NCI-H2029 (cell line): ENCODE data around the gene TF.
A peak's percentile ranks its signal among the peaks of the same experiment; 100 is the strongest.
"Not testable (repeated sequence)": the region's sequence is repeated elsewhere in the genome, so short reads cannot be mapped to it uniquely, and the experiment has no call there.

Source experiments
- DNase-seq: peaks from one replicate; lab custom pipeline; 2025; lab: John Stamatoyannopoulos, UW

Gene TF

DNA sequence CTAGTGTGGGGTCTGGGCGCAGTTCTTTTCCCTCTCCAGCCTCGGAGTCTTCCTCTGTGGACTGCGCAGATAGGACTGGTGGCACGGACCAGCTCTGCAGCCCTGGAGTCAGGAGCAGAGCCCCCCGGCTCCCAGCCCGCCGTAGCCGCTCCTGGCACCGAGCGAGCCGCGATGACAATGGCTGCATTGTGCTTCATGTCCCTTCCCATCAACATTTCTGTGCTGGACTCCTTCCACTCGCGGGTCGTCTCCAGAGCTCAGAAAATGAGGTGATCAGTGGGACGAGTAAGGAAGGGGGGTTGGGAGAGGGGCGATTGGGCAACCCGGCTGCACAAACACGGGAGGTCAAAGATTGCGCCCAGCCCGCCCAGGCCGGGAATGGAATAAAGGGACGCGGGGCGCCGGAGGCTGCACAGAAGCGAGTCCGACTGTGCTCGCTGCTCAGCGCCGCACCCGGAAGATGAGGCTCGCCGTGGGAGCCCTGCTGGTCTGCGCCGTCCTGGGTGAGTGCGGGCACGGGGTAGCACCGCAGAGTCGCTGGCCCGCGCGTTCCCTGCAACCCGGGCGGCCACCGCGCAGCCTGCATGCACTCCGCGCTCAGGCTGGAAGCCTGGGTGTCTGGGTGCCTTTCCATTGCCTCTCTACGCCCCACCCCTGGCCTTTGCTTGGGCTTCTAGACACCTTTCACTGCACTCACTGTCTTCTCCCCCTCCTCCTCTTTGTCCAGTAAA is at the start of gene TF:
Gene TF (plus strand): TSS at position 413 of the 731 bp plus-strand sequence. CDS start 48 bp downstream, at position 461.
- DNase-seq = no peak

DNA sequence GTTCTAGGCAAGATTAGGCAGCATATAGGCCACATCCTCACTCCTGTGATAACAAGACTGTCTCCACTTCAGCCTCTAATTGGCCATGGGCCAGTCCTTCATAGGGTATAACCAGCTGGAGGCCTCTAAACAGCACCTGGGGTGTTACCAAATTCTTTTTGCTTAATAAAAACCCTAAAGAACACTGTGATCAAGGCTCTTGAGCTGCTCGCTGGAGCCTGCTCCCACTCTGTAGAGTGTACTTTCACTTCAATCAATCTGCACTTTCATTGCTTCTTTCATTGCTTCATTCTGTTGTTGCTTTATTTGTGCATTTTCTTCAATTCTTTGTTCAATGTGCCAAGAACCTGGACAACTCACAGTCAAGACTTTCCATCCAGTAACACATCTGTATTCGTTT is 48.2 kb upstream of the TF start:
- no peak for DNase-seq

DNA sequence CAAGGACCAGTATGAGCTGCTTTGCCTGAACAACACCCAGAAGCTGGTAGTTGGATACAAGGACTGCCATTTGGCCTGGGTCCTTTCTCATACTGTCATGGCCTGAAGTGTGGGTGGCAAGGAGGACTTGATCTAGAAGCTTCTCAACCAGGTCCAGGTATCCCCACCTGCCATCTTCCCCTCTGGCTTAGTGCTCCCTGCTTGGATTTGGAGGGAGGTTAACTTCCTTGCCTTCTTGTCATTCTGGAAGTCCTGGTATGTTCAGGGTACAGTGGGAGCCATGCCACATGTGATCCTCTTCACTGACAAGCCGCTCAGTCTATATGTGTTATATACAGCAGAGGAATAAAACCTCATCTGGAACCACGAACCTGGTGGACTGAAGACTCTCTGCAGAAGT is 46.7 kb upstream of the TF start:
- DNase-seq = no peak

DNA sequence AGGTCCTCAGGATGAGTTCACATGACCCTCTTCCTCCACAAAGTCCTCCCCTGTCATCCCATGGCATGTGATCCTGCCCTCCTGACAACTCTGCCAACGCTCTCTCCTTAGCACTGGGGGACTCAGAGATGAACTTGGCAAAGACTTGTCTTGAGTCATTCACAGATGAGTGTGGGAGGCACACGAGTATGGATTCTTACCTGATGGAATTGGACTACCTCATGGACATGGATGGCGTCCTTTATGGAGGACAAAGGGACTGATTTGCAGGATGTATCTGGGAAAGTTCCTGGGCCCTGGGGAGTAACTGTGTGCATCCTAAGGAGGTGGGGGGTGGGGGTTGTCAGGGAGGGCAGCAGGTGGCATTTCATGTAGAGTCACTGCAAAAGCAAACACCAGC is 46.3 kb upstream of the TF start:
- DNase-seq = no peak

DNA sequence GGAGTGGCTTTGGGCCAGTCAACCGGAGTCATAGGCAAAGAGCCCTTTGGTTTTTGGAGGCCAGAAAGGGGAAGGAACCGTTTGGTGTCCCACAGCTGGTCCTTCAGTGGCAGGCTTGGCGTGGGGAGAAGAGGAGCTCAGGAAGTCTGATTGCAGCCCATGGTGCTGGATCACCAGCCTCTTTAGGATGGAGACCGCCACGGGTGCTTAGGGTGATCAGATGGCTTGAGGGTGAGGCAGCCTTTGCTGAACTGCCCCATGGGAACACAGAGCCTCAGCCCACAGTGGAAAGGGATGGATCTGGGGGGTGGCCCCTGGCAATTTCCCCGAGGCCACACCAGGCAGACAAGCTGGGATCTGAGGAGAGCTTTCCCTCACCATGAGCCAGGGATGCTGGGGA is 45.8 kb upstream of the TF start:
- DNase-seq = no peak

DNA sequence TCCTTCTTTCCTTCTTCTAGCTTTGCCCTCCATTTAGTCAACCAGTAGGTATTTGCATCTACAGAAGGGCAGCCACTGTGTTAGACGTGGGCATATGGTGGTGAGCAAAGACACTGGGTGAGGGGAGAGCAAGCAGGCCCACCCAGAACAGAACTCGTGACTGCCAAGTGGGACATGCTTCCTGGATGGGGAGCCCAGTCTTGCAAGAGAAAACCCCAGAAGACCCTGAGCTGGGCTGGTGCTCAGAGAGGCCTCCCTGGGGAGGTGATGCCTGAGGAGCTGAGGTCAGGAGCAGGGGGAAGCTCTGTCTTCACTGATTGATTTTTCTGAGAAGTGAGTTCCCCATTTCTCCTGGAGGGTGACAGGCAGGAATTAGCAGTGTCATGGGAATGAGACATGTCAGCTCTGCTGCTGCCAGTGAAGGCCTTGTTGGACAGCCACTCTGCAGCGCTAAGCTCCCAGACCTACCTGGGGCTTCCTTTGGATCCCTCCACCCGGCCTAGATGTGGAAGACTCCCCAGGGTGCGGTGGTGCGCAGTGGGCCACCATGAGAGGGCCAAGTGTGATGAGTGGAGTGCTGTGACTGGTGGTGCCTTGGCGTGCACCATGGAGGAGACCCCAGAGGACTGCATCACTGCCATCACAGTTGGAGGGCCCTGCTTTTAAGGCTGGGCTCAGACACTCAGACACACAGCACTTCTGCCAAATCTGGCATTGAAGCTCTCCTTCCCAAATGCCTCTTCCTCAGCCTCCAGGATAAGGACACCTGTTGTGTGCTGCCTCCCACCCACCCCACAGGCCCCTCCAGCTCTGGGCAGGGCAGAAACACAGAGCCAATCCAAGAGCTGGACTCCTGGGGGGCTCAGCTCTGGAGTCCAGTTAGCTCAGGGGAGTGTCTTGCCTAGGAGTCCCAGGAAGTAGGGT is 44.5 kb upstream of the TF start:
- no peak for DNase-seq

DNA sequence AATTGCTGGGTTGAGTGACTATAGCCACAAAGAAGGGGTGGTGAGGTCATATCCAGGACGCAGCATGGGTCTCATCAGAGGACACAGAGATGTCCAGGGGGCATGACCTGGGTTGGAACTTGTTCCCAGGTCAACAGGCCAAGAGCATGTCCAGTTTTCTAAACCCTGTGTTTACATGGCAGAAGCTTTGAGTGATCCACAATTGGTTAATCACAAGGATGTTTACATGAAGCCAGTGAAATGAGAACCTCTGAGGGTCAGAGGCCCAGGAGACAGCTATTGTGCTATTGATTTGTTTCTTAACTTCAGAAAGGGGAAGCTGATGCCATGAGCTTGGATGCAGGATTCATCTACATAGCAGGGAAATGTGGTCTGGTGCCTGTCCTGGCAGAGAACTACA is 42.3 kb upstream of the TF start:
- no peak for DNase-seq

DNA sequence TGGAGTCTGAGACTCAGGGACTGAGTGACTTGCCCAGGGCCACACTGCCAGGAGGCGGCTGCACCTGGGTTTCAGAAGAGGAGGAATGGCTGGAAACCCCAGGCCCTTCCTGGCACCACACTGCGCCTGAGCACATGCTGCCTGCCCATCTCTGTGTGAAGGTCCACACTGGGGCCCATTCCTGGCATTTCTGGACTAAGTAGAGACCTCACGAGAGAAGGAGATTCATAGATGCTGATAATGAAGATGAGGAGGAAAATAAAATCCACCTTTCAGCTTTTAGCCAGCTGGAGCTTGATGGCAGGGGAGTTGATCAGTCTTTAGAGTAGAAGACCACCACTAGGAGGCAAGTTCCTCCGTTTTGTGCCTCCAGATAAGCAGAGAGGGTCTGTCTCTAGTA is 40.2 kb upstream of the TF start:
- DNase-seq = no peak

DNA sequence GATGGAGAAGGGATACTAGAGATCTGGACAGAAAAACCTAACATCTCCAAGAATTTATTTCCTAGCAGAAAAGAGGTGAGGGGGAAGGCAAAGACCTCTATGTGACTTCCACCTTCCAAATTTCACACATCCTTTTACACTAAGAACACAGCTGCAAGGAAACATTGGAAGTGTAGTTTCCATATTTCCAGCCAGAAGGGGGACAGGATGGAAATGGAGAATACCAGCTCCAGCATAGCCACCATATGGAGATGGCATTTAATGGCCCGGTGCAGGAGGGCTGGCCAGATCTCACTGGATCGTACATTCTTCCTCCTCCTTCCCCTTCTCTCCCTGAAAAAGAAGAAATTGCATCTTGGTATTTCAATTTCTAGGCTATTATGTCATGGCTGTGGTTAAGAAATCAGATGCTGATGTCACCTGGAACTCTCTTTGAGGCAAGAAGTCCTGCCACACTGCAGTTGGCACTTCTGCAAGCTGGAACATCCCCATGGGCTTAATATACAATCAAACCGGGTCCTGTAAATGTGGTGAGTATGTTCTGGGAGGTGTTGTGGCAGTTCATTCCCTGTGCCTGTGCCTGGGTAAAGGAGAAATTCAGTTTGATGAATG is 36.9 kb upstream of the TF start:
- DNase-seq = no peak

DNA sequence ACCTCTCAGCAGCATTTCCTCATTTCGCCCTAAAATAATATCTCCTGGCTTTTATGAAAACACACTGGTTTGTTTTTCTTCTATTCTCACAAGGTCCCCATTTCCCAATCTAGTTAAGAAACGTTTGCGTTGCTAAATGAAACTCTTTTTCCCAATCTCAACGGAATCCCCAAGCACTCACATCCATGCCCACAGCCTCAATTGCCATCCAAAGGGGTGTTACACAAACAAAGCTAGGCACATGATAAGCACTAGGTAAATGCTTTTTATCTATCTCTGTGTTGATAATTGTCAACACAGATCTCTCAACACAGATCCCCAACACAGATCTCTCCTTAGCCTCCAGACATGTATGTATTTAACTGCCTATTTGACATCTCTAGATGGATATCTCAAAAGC is 35.2 kb upstream of the TF start:
- no peak for DNase-seq

DNA sequence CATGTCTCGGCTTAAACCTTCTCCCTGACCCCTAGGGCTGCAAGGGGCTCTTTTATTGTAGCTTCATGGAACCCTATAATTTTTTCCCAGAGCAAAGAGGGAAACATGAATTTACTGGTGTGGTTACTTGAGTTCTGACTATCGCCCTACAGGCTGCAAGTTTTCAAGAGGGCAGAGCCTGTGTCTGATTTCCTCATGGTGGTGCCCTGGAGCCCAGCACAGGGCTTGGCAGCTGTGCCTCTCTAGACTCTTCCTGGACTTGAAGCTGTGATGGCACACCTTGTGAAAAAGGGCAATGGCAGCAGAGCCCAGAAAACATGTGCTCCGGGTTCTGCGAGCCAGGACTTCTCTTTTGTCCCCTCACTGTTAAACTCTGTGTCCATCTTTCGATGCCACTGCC is 34.2 kb upstream of the TF start:
- DNase-seq = no peak

DNA sequence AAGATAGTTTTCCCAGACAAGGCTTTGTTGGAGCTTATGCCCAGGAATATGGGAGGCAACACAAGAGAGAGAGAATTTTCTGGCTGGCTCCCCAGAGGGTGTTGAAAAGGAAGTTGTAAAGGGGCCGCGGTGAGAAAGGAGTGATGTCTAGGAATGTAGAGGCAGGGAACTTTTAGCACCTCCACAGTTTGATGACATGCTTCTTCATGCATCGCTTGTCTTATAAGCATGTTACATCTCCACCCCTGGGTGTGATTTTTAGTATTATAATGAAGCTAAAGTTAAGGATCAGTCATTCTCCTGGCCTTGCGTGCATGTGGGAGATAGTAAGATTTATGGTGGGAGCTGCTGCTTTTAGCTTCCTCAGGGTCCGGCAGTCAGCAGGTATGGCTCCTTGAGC is 32.8 kb upstream of the TF start:
- DNase-seq = no peak

DNA sequence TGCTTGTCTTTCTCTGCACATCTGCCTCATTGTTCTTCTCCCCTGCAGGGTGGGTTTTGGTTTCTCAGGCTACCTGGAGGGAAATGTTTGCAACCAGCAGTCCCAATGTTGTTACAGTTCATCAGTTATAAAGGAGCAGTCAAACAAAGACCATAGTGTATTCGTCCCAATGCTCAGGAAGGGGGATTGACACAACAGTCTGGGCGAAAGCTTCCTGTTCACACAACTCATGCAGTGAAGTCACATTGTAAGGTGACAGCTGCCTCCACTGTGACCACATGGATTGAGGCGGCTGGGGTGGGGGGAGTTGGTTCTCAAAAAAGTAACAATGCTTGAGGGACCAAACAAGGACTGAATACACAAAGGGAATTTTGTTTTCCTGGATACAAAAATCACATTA is 28.8 kb upstream of the TF start:
- no peak for DNase-seq

DNA sequence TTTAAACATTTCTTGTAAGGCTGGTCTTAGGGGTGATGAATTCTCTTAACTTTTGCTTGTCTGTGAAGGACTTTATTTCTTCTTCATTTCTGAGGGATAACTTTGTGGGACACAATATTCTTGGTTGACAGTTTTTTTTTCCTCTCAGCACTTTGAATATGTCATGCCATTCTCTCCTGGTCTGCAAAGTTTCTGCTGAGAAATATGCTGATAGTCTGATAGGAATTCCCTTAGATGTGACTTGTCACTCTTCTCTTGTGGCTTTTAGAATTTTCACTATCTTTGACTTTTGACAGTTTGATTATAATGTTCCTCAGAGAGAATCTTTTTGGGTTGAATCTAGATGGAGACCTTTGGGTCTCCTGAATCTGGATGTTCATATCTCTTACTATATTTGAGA is 23.3 kb upstream of the TF start:
- DNase-seq = no peak

DNA sequence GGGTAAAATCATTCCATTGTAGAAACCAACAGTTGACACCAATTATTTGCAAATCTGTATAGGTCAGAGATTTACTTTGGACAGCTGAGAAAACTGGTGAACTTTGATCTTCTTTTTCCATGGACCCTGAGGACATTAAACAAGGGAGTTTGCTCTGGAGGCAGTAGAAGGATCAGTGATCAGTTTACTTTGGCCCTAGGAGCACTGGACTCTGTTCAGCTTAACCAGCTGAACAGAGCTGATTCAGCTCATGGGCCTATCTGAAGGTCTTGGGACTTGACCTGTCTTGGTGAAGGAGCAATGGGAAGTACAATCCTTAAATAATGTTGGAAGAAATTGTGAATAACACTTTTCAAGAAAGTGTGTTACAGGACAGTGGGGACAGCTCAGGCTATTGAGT is 15.2 kb upstream of the TF start:
- no peak for DNase-seq

DNA sequence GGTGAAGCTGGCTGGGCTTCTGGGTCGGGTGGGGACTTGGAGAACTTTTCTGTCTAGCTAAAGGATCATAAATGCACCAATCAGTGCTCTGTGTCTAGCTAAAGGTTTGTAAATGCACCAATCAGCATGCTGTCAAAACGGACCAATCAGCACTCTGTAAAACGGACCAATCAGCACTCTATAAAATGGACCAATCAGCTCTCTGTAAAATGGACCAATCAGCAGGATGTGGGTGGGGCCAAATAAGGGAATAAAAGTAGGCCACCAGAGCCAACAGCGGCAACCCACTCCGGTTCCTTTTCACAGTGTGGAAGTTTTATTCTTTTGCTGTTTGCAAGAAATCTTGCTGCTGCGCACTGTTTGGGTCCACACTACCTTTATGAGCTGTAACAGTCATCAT is 14.0 kb upstream of the TF start:
- DNase-seq = not testable (repeated sequence)

DNA sequence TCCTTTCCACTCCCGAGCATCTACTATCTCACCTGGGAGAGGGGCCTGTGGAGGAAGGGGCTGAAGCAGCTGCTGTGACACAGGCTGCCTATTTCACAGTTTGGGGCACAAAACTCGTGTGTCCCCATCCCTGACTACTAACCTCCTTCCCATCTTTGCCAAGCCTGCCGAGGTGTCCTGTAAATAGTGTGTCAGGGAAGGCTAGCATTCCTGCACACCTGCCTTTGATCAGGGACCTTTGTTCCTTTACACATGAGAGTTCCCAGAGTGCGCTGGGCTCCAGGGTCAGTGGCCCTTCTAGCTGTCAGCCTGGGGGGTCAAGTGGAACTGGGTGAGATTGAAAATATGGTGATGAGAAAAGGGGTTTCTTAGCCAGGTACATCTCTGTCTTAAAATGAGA is 13.0 kb upstream of the TF start:
- DNase-seq = no peak

DNA sequence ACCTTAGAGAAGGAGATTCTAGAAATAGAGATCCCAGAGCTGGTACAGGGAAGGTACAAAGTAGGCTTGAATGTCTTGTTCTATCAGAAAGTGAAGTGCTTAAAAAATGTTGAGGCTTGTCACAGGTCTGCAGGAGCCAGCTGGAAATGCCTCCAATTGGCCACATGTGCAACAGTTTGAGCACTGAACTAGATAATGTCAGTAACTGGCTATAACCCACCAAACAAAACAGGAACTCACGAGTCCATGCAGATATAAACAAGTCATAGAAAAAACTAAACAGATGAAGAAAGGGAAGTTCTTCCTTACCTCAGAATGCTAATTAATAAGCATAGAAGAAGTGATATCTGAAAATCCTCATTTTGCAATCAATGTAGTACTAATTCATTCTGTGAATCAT is 11.9 kb upstream of the TF start:
- no peak for DNase-seq

DNA sequence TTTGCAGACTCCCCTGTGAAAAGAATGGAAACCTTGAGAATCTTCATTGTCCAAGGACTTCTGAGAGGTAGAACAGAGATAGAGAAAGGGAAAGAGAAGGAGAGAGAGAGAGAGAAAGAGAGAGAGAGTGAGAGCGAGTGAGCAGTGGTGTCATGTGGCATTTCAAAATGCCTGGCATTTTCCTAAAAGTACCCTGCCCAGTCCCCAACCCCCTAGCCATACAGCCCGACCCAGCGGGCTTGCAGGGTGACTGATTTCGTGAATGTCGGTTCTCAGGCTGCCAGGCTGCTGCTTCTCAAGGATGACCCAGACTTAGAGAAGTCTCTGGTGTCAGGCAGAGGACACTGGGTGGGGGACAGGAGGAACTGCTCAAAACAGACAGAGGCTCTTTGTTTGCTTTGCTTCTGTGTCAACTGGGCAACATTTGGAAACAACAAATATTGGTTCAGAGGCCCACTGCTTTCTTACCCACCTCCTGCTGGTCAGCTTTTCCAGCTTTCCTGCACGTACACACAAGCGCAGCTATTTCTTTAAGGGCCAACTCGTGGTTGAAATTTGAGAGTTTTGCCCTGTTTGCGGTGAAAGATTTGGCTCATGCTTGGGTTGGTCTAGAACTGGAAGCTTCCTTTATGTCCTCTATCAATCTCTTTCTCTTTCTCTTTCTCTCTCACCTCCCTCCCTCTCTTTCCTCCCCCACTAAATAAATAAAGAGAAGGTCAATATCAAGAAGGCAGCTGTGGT is 3.7 kb upstream of the TF start:
- peak; percentile 70 for DNase-seq

DNA sequence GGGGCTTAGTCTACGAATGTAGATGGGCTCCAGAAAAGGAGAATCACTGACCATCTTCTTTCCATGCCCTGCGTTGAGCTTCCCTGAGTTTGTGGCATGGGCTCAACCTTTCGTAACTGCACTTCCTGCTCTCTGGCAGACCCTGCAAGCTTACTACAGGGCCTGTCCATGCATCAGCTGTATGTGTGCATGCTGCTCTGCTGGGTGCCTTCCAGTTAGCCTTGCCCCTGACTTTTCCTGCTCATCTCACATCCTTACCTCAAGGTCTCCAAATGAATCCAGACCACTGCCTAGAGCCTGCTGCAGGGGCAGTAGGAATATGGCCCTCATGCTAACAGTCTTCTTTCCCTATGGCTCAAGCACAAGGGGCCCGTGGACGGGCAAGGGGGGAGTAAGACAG is 2.0 kb upstream of the TF start:
- DNase-seq = no peak

DNA sequence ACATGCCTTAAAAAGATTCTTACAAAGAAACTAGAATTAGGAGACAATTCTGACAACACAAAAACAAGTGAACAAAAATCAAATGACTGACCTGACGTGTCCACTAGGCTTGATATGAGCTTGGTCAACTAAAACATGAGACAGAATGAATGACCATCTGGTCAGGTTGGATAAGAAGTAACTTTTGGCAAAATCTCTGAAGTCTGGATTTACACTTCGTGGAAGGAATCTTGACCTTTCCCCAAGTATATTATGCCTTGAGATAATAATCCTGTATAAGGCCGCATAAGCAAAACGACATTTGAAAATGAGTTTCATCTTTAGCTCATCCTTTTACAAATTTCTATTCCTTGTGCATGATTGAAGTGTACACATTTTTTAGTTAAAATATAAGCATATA is 1.1 kb upstream of the TF start:
- DNase-seq = no peak

DNA sequence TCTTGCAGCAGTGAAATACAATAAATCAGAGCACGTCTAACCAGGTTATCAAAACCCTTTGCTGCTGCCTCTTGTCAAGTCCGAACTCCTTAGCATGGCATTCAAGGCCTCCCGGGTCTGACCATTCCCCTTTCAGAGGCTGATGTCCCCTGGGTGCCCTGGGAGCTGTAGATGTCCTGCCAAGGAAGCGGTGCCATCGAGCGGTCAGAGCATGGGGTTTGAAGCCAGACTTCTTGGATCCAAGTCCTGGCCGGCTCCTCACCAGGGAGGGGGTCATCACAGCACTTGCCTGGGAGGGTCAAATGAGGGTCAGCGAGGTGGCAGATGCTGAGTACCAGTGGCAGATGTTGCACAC is 496 bp downstream of the TF start:
- DNase-seq = no peak

DNA sequence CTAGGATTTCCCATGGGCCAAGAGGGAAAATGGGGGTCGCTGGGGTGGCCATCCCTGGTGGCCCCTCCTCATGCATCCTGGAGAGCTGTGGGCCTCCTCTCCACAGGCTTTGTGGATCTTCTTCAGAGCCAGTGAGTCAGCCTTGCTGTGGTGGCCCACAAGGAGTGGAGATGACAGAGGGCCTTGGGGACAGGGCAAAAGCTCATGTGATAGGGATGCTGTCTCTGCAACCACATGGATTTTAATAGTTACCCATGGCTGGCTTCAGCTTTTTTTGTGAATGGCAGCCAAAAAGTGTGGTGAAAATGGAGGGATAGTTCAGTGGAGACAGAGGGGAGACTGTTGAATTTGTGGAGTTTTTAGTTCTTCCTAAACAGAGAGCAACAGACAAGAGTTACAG is 1.2 kb downstream of the TF start:
- DNase-seq = no peak
